Progenitor cell of endocrine pancreas (in vitro differentiated cells): ENCODE results near the gene KRIT1. TPM values are rescaled to one million over a fixed set of nuclear protein-coding genes. Genes with fewer than 3 reads are reported as not detected.

ENCODE experiments used
- DNase-seq: peaks from one replicate; pipeline ENCODE4 v3.0.0; 2021; ENCODE audit warnings: low spot score; ENCODE audit not compliant: unreplicated experiment
- H3K27ac Mint-ChIP-seq: 2 replicates; pipeline ENCODE4 v1.8.0; 2021; ENCODE audit warnings: mild to moderate bottlenecking, moderate library complexity, mixed read lengths
- H3K27me3 Mint-ChIP-seq: 2 replicates; pipeline ENCODE4 v1.8.0; 2021; ENCODE audit warnings: mixed read lengths
- H3K36me3 Mint-ChIP-seq: 2 replicates; pipeline ENCODE4 v1.8.0; 2022; ENCODE audit warnings: mixed read lengths; ENCODE audit not compliant: insufficient read depth
- H3K4me1 Mint-ChIP-seq: 2 replicates; pipeline ENCODE4 v1.8.0; 2021; ENCODE audit warnings: low read depth, mixed read lengths
- H3K4me3 Mint-ChIP-seq: 2 replicates; pipeline ENCODE4 v1.8.0; 2021; ENCODE audit warnings: low read depth, mild to moderate bottlenecking, moderate library complexity, mixed read lengths
- H3K9me3 Mint-ChIP-seq: 2 replicates; pipeline ENCODE4 v1.8.0; 2021; ENCODE audit warnings: low read depth, mixed read lengths
- long read RNA-seq: library from polyadenylated mRNA; unstranded; transcript quantifications from one replicate; pipeline ENCODE4 v2.0.0, GENCODE V29; 2020
- total RNA-seq: library from RNA; stranded (reverse); gene quantifications from 2 replicates; pipeline ENCODE4 v1.2.1, GENCODE V29; 2021
- TF ChIP-seq, protein P1 (sequence below): fragments of 200-600 bp; sonication (generic); IDR thresholded peaks from one replicate; pipeline ENCODE4 v1.5.0; 2021; ENCODE audit warnings: antibody characterized with exemption, mild to moderate bottlenecking; ENCODE audit not compliant: unreplicated experiment

Gene KRIT1
- total RNA-seq, result 49.0 and 51.6 TPM in 2 replicates
- long read RNA-seq, partial matches to known transcripts, result 11 of 33 reads
- long read RNA-seq, other reads (novel, unspliced or antisense), result 19 of 33 reads

- TF ChIP-seq, protein P1, sequence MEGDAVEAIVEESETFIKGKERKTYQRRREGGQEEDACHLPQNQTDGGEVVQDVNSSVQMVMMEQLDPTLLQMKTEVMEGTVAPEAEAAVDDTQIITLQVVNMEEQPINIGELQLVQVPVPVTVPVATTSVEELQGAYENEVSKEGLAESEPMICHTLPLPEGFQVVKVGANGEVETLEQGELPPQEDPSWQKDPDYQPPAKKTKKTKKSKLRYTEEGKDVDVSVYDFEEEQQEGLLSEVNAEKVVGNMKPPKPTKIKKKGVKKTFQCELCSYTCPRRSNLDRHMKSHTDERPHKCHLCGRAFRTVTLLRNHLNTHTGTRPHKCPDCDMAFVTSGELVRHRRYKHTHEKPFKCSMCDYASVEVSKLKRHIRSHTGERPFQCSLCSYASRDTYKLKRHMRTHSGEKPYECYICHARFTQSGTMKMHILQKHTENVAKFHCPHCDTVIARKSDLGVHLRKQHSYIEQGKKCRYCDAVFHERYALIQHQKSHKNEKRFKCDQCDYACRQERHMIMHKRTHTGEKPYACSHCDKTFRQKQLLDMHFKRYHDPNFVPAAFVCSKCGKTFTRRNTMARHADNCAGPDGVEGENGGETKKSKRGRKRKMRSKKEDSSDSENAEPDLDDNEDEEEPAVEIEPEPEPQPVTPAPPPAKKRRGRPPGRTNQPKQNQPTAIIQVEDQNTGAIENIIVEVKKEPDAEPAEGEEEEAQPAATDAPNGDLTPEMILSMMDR, result no peak
- H3K27me3 Mint-ChIP-seq, result no peaks in the 10 kb centered on the region
- peak; percentile 80 for DNase-seq
- peak within 1 kb of the TSS; percentile 98 for H3K4me3 Mint-ChIP-seq
- peak within 1 kb of the TSS; percentile 100 for H3K27ac Mint-ChIP-seq
- H3K4me1 Mint-ChIP-seq, result peaks cover 36% of the 10 kb centered on the region
- H3K9me3 Mint-ChIP-seq, result no peaks in the 10 kb centered on the region
- peaks cover 2% of the 10 kb centered on the region for H3K36me3 Mint-ChIP-seq
Measured at GRCh38 chr7:92245487-92246359, at the start of gene KRIT1, which contains the start of gene ANKIB1. Gene KRIT1 (minus strand): TSS chr7:92245914. CDS start chr7:92242135, 3,779 bp downstream. Gene ANKIB1 (plus strand): TSS chr7:92245974. CDS start chr7:92294979, 49,005 bp downstream.

DNA sequence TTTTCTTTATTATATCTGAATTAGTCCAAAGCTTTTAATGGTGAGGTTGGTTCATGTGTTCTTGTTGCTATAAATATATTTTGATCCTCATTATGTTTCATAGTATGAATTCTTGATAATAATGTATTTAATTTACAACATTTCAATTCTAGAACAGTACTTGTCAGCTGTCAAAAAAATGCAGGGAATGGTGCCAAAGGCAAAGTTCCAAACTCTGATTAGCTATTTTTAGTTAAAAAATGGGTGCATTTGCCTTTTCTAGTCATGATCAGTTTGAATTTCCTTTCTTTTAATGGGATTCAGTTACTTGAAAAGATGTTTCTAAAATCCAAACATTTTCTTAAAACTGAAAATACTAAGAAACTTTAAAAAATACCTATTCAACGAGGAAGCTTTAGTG lies 49.7 kb upstream of the KRIT1 start:
- Mint-ChIP-seq H3K9me3 (no peaks in the 10 kb centered on the region), H3K27me3 (no peaks in the 10 kb centered on the region), H3K27ac (no peak overlapping the region), H3K36me3 (peaks cover 2% of the 10 kb centered on the region), H3K4me1 (peaks cover 16% of the 10 kb centered on the region), H3K4me3 (no peak overlapping the region)
- DNase-seq, result no peak
- TF ChIP-seq, protein P1, result no peak

- H3K4me1 Mint-ChIP-seq, result peaks cover 16% of the 10 kb centered on the region
- no peak for DNase-seq
- no peaks in the 10 kb centered on the region for H3K9me3 Mint-ChIP-seq
- H3K27me3 Mint-ChIP-seq, result no peaks in the 10 kb centered on the region
- TF ChIP-seq, protein P1, result no peak
- H3K36me3 Mint-ChIP-seq, result peaks cover under 1% of the 10 kb centered on the region
- H3K27ac Mint-ChIP-seq, result no peak overlapping the region
- H3K4me3 Mint-ChIP-seq, result no peak overlapping the region
Measured at GRCh38 chr7:92293896-92294590, 48.3 kb upstream of the KRIT1 start.

GRCh38 chr7:92292981-92293380 lies 47.3 kb upstream of the KRIT1 start:
- no peak overlapping the region for H3K27ac Mint-ChIP-seq

DNA sequence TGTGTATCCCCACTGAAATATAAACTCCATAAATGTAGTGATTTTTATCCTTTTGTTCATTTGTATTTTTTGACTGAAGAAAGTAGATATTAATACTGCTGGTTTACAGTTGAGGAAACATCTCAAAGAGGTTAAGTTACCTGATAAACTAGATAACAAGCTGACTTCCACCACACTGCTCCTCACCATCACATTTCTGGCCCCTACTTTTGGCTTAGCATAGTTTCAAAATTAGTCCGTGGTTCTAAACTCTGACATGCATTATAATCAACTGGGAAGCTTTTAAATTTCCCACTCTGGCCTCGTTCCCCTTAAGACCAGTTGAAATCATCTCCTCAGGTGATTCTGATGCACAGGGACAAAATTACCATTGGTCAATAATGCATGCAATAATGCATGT lies 43.6 kb upstream of the KRIT1 start:
- H3K27ac Mint-ChIP-seq, result no peak overlapping the region
- peaks cover 8% of the 10 kb centered on the region for H3K4me1 Mint-ChIP-seq

More at GRCh38 chr7:92292981-92293380, 47.3 kb upstream of the KRIT1 start:
- Mint-ChIP-seq H3K27me3 (no peaks in the 10 kb centered on the region), H3K4me3 (no peak overlapping the region), H3K9me3 (no peaks in the 10 kb centered on the region), H3K36me3 (no peaks in the 10 kb centered on the region), H3K4me1 (peaks cover 16% of the 10 kb centered on the region)
- TF ChIP-seq, protein P1, result no peak
- DNase-seq, result no peak

More for the DNA sequence above, 43.6 kb upstream of the KRIT1 start:
- peaks cover 2% of the 10 kb centered on the region for H3K9me3 Mint-ChIP-seq
- TF ChIP-seq, protein P1, result no peak
- no peak for DNase-seq
- peaks cover 3% of the 10 kb centered on the region for H3K36me3 Mint-ChIP-seq
- no peaks in the 10 kb centered on the region for H3K27me3 Mint-ChIP-seq
- H3K4me3 Mint-ChIP-seq, result no peak overlapping the region
